ENCODE data around the gene DENND1A.
"Not testable (repeated sequence)": the region's sequence is repeated elsewhere in the genome, so short reads cannot be mapped to it uniquely, and the experiment has no call there.

Gene DENND1A

GRCh38 chr9:123943671-123944070, 13.7 kb upstream of the DENND1A start:
- H3K27ac ChIP-seq, result no peak overlapping the region
- no peak overlapping the region for H3K9ac ChIP-seq (ENCODE audit: insufficient read length)
- no peak overlapping the region for H3K4me3 ChIP-seq
- no peak for TF ChIP-seq POLR2AphosphoS5 (IDR thresholded peaks at IDR 0.05; ENCODE audit: borderline replicate concordance, low read depth, low read length)
- TF ChIP-seq FOXP2 (optimal IDR thresholded peaks at IDR 0.05; ENCODE audit: control extremely low read depth, extremely low read length, insufficient read depth), result no peak
- no peak for TF ChIP-seq EZH2 (IDR thresholded peaks at IDR 0.05)
- no peaks in the 10 kb centered on the region for H3K36me3 ChIP-seq (ENCODE audit: insufficient read depth, low read length)
- DNase-seq (ENCODE audit: low read depth, low spot score), result no peak
- no peaks in the 10 kb centered on the region for H3K9me3 ChIP-seq (ENCODE audit: low read depth, low read length)

- no peak overlapping the region for H3K27ac ChIP-seq
- no peaks in the 10 kb centered on the region for H3K9me3 ChIP-seq (ENCODE audit: low read depth, low read length)
- no peak for DNase-seq (ENCODE audit: low read depth, low spot score)
- no peak overlapping the region for H3K9ac ChIP-seq (ENCODE audit: insufficient read length)
- H3K4me3 ChIP-seq, result no peak overlapping the region
- no peaks in the 10 kb centered on the region for H3K36me3 ChIP-seq (ENCODE audit: insufficient read depth, low read length)
- TF ChIP-seq POLR2AphosphoS5 (IDR thresholded peaks at IDR 0.05; ENCODE audit: borderline replicate concordance, low read depth, low read length), result no peak
- no peak for TF ChIP-seq EZH2 (IDR thresholded peaks at IDR 0.05)
- TF ChIP-seq FOXP2 (optimal IDR thresholded peaks at IDR 0.05; ENCODE audit: control extremely low read depth, extremely low read length, insufficient read depth), result no peak
Measured at GRCh38 chr9:123942542-123942941, 12.6 kb upstream of the DENND1A start.

GRCh38 chr9:123941524-123942070, 11.7 kb upstream of the DENND1A start:
- TF ChIP-seq POLR2AphosphoS5 (IDR thresholded peaks at IDR 0.05; ENCODE audit: borderline replicate concordance, low read depth, low read length), result no peak
- no peak for TF ChIP-seq FOXP2 (optimal IDR thresholded peaks at IDR 0.05; ENCODE audit: control extremely low read depth, extremely low read length, insufficient read depth)
- TF ChIP-seq EZH2 (IDR thresholded peaks at IDR 0.05), result no peak
- Histone ChIP-seq H3K27ac (no peak overlapping the region), H3K4me3 (no peak overlapping the region), H3K9me3 (ENCODE audit: low read depth, low read length) (no peaks in the 10 kb centered on the region), H3K9ac (ENCODE audit: insufficient read length) (no peak overlapping the region), H3K36me3 (ENCODE audit: insufficient read depth, low read length) (no peaks in the 10 kb centered on the region)
- DNase-seq (ENCODE audit: low read depth, low spot score), result no peak

- no peak for TF ChIP-seq POLR2AphosphoS5 (IDR thresholded peaks at IDR 0.05; ENCODE audit: borderline replicate concordance, low read depth, low read length)
- no peak for TF ChIP-seq FOXP2 (optimal IDR thresholded peaks at IDR 0.05; ENCODE audit: control extremely low read depth, extremely low read length, insufficient read depth)
- no peak for TF ChIP-seq EZH2 (IDR thresholded peaks at IDR 0.05)
- no peak overlapping the region for H3K9ac ChIP-seq (ENCODE audit: insufficient read length)
- H3K9me3 ChIP-seq (ENCODE audit: low read depth, low read length), result no peaks in the 10 kb centered on the region
- no peak for DNase-seq (ENCODE audit: low read depth, low spot score)
- H3K27ac ChIP-seq, result no peak overlapping the region
- H3K4me3 ChIP-seq, result no peak overlapping the region
- H3K36me3 ChIP-seq (ENCODE audit: insufficient read depth, low read length), result no peaks in the 10 kb centered on the region
Measured at GRCh38 chr9:123940721-123941523, 11.0 kb upstream of the DENND1A start.

- Histone ChIP-seq H3K9ac (ENCODE audit: insufficient read length) (no peak overlapping the region), H3K36me3 (ENCODE audit: insufficient read depth, low read length) (no peaks in the 10 kb centered on the region), H3K27ac (no peak overlapping the region), H3K4me3 (no peak overlapping the region), H3K9me3 (ENCODE audit: low read depth, low read length) (no peaks in the 10 kb centered on the region)
- TF ChIP-seq FOXP2 (optimal IDR thresholded peaks at IDR 0.05; ENCODE audit: control extremely low read depth, extremely low read length, insufficient read depth) (no peak), EZH2 (IDR thresholded peaks at IDR 0.05) (no peak), POLR2AphosphoS5 (IDR thresholded peaks at IDR 0.05; ENCODE audit: borderline replicate concordance, low read depth, low read length) (no peak)
- no peak for DNase-seq (ENCODE audit: low read depth, low spot score)
Measured at GRCh38 chr9:123938401-123938800, 8.5 kb upstream of the DENND1A start.

GRCh38 chr9:123936575-123936974, 6.6 kb upstream of the DENND1A start:
- H3K9ac ChIP-seq (ENCODE audit: insufficient read length); H3K36me3 ChIP-seq (ENCODE audit: insufficient read depth, low read length); H3K27ac ChIP-seq; H3K4me3 ChIP-seq; H3K9me3 ChIP-seq (ENCODE audit: low read depth, low read length); DNase-seq (ENCODE audit: low read depth, low spot score): not testable (repeated sequence)

GRCh38 chr9:123933440-123934212, 3.7 kb upstream of the DENND1A start:
- H3K27ac ChIP-seq, result no peak overlapping the region
- H3K4me3 ChIP-seq, result no peak overlapping the region
- no peak overlapping the region for H3K9ac ChIP-seq (ENCODE audit: insufficient read length)
- no peak for TF ChIP-seq EZH2 (IDR thresholded peaks at IDR 0.05)
- TF ChIP-seq FOXP2 (optimal IDR thresholded peaks at IDR 0.05; ENCODE audit: control extremely low read depth, extremely low read length, insufficient read depth), result no peak
- no peak for TF ChIP-seq POLR2AphosphoS5 (IDR thresholded peaks at IDR 0.05; ENCODE audit: borderline replicate concordance, low read depth, low read length)
- H3K9me3 ChIP-seq (ENCODE audit: low read depth, low read length), result no peaks in the 10 kb centered on the region
- DNase-seq (ENCODE audit: low read depth, low spot score), result no peak
- H3K36me3 ChIP-seq (ENCODE audit: insufficient read depth, low read length), result no peaks in the 10 kb centered on the region

GRCh38 chr9:123929177-123929869, 603 bp downstream of the DENND1A start:
- H3K9ac ChIP-seq (ENCODE audit: insufficient read length), result peak overlapping the region; percentile 37
- no peak for TF ChIP-seq FOXP2 (optimal IDR thresholded peaks at IDR 0.05; ENCODE audit: control extremely low read depth, extremely low read length, insufficient read depth)
- TF ChIP-seq POLR2AphosphoS5 (IDR thresholded peaks at IDR 0.05; ENCODE audit: borderline replicate concordance, low read depth, low read length), result no peak
- no peak for TF ChIP-seq EZH2 (IDR thresholded peaks at IDR 0.05)
- no peak for DNase-seq (ENCODE audit: low read depth, low spot score)
- H3K36me3 ChIP-seq (ENCODE audit: insufficient read depth, low read length), result no peaks in the 10 kb centered on the region
- peak overlapping the region; percentile 78 for H3K4me3 ChIP-seq
- no peaks in the 10 kb centered on the region for H3K9me3 ChIP-seq (ENCODE audit: low read depth, low read length)
- no peak overlapping the region for H3K27ac ChIP-seq
